Neural progenitor cell (in vitro differentiated cells): ENCODE results near the gene HS3ST4. TPM values are rescaled to one million over a fixed set of nuclear protein-coding genes. Genes with fewer than 3 reads are reported as not detected.
"Not testable (repeated sequence)": the region's sequence is repeated elsewhere in the genome, so short reads cannot be mapped to it uniquely, and the experiment has no call there.

Experiments
- DNase-seq: peaks from one replicate; pipeline ENCODE4 v3.0.0-alpha.2; 2016; ENCODE audit warnings: low spot score
- H2AFZ ChIP-seq: fragments of 200-600 bp; sonication (generic); replicated peaks from 2 replicates; pipeline ENCODE4 v1.6.1; 2016; ENCODE audit warnings: antibody characterized with exemption
- H3F3A ChIP-seq: fragments of 200-600 bp; sonication (generic); 2 replicates; pipeline ENCODE4 v1.6.1; 2016; ENCODE audit warnings: antibody characterized with exemption, low read depth
- H3K27ac ChIP-seq: fragments of 200-600 bp; sonication (generic); 2 replicates; pipeline ENCODE4 v1.5.1; 2016; ENCODE audit warnings: mild to moderate bottlenecking
- H3K27me3 ChIP-seq: fragments of 200-600 bp; sonication (generic); 2 replicates; pipeline ENCODE4 v1.6.1; 2016; ENCODE audit warnings: mild to moderate bottlenecking, moderate library complexity
- H3K36me3 ChIP-seq: fragments of 200-600 bp; sonication (generic); 2 replicates; pipeline ENCODE4 v1.5.1; 2016
- H3K4me1 ChIP-seq: fragments of 200-600 bp; sonication (generic); 2 replicates; pipeline ENCODE4 v1.6.1; 2016; ENCODE audit warnings: mixed run types
- H3K4me2 ChIP-seq: fragments of 200-600 bp; sonication (generic); 2 replicates; pipeline ENCODE4 v1.6.1; 2016
- H3K4me3 ChIP-seq: fragments of 200-600 bp; sonication (generic); 2 replicates; pipeline ENCODE4 v1.5.1; 2016
- H3K79me2 ChIP-seq: fragments of 200-600 bp; sonication (generic); 2 replicates; pipeline ENCODE4 v1.6.1; 2016; ENCODE audit warnings: low read depth
- H3K9ac ChIP-seq: fragments of 200-600 bp; sonication (generic); 2 replicates; pipeline ENCODE4 v1.6.1; 2016
- H3K9me3 ChIP-seq: fragments of 200-600 bp; sonication (generic); 2 replicates; pipeline ENCODE4 v1.5.1; 2016; ENCODE audit warnings: low read depth
- H4K20me1 ChIP-seq: fragments of 200-600 bp; sonication (generic); 2 replicates; pipeline ENCODE4 v1.6.1; 2016; ENCODE audit warnings: low read depth
- H3K27ac Mint-ChIP-seq: 3 replicates; pipeline ENCODE4 v1.8.0; 2021; ENCODE audit warnings: mixed read lengths
- H3K27me3 Mint-ChIP-seq: 2 replicates; pipeline ENCODE4 v1.8.0; 2022; ENCODE audit warnings: low read depth, mild to moderate bottlenecking, inconsistent platforms, moderate library complexity, mixed read lengths; ENCODE audit not compliant: insufficient read depth
- H3K36me3 Mint-ChIP-seq: 3 replicates; pipeline ENCODE4 v1.8.0; 2021; ENCODE audit warnings: mixed read lengths
- H3K4me1 Mint-ChIP-seq: 3 replicates; pipeline ENCODE4 v1.8.0; 2021; ENCODE audit warnings: mixed read lengths
- H3K4me3 Mint-ChIP-seq: 3 replicates; pipeline ENCODE4 v1.8.0; 2021; ENCODE audit warnings: mild to moderate bottlenecking, moderate library complexity, mixed read lengths
- H3K9me3 Mint-ChIP-seq: 3 replicates; pipeline ENCODE4 v1.8.0; 2020; ENCODE audit warnings: mixed read lengths
- CTCF ChIP-seq: fragments of 200-600 bp; sonication (generic); IDR thresholded peaks from 2 replicates; pipeline ENCODE4 v1.5.1; 2017; ENCODE audit warnings: antibody characterized with exemption, mild to moderate bottlenecking
- EZH2 ChIP-seq: fragments of 200-600 bp; sonication (generic); IDR thresholded peaks from 2 replicates; pipeline ENCODE4 v1.6.1; 2017; ENCODE audit warnings: antibody characterized with exemption, mild to moderate bottlenecking, moderate library complexity
- EZH2phosphoT487 ChIP-seq: fragments of 200-600 bp; sonication (generic); IDR thresholded peaks from 2 replicates; pipeline ENCODE4 v1.6.1; 2017; ENCODE audit warnings: antibody characterized with exemption
- total RNA-seq: library from RNA; depleted of rRNA; stranded (reverse); fragments of >200 nt; gene quantifications from 2 replicates; pipeline ENCODE4 v1.2.3, GENCODE V29; 2015; ENCODE audit warnings: low replicate concordance

The HS3ST4 gene
- total RNA-seq, 1 donor from 2014 or later, result 2.5 TPM

- Histone ChIP-seq H4K20me1 (no peaks in the 10 kb centered on the region), H3K4me1 (no peaks in the 10 kb centered on the region), H3K4me3 (no peak overlapping the region), H3K9me3 (no peaks in the 10 kb centered on the region), H3K9ac (no peak overlapping the region), H3K27ac (no peak overlapping the region), H3K79me2 (no peaks in the 10 kb centered on the region), H3K27me3 (no peaks in the 10 kb centered on the region), H2AFZ (no peak overlapping the region), H3K36me3 (no peaks in the 10 kb centered on the region), H3K4me2 (no peak overlapping the region), H3F3A (no peaks in the 10 kb centered on the region)
- H3K4me1 Mint-ChIP-seq, result no peaks in the 10 kb centered on the region
- no peaks in the 10 kb centered on the region for H3K36me3 Mint-ChIP-seq
- H3K27ac Mint-ChIP-seq, result no peak overlapping the region
- TF ChIP-seq EZH2phosphoT487 (no peak), EZH2 (no peak), CTCF (no peak)
- no peaks in the 10 kb centered on the region for H3K27me3 Mint-ChIP-seq
- no peaks in the 10 kb centered on the region for H3K9me3 Mint-ChIP-seq
- no peak overlapping the region for H3K4me3 Mint-ChIP-seq
- DNase-seq, result no peak
These were observed 80.2 kb downstream of the HS3ST4 start for GRCh38 chr16:25771812-25772568.

GRCh38 chr16:25776214-25776613 lies 84.5 kb downstream of the HS3ST4 start:
- H3F3A ChIP-seq, H3K36me3 Mint-ChIP-seq, H3K4me2 ChIP-seq, H3K4me3 ChIP-seq, H3K27me3 ChIP-seq, H3K36me3 ChIP-seq, H3K4me1 Mint-ChIP-seq, H3K27ac ChIP-seq, H3K27me3 Mint-ChIP-seq, H3K79me2 ChIP-seq, H3K4me1 ChIP-seq, H2AFZ ChIP-seq, H3K9me3 Mint-ChIP-seq, H3K27ac Mint-ChIP-seq, H3K9me3 ChIP-seq, H3K4me3 Mint-ChIP-seq, H3K9ac ChIP-seq, H4K20me1 ChIP-seq, DNase-seq: not testable (repeated sequence)

GRCh38 chr16:25783226-25783625 lies 91.5 kb downstream of the HS3ST4 start:
- Histone ChIP-seq H3K27me3 (no peaks in the 10 kb centered on the region), H2AFZ (no peak overlapping the region), H3K9me3 (no peaks in the 10 kb centered on the region), H3K4me2 (peak overlapping the region; percentile 45), H3K4me3 (no peak overlapping the region), H4K20me1 (no peaks in the 10 kb centered on the region), H3K27ac (no peak overlapping the region), H3F3A (no peaks in the 10 kb centered on the region), H3K4me1 (peaks cover 26% of the 10 kb centered on the region), H3K36me3 (no peaks in the 10 kb centered on the region), H3K9ac (no peak overlapping the region), H3K79me2 (no peaks in the 10 kb centered on the region)
- H3K9me3 Mint-ChIP-seq, result no peaks in the 10 kb centered on the region
- H3K27me3 Mint-ChIP-seq, result no peaks in the 10 kb centered on the region
- no peak overlapping the region for H3K27ac Mint-ChIP-seq
- peaks cover 6% of the 10 kb centered on the region for H3K4me1 Mint-ChIP-seq
- H3K36me3 Mint-ChIP-seq, result no peaks in the 10 kb centered on the region
- DNase-seq, result no peak
- TF ChIP-seq EZH2 (no peak), CTCF (no peak), EZH2phosphoT487 (no peak)
- no peak overlapping the region for H3K4me3 Mint-ChIP-seq

GRCh38 chr16:25785361-25785760 lies 93.6 kb downstream of the HS3ST4 start:
- Histone ChIP-seq H4K20me1 (no peaks in the 10 kb centered on the region), H3K9me3 (no peaks in the 10 kb centered on the region), H3K4me3 (no peak overlapping the region), H3K36me3 (no peaks in the 10 kb centered on the region), H3K27ac (no peak overlapping the region), H3K4me2 (no peak overlapping the region), H3F3A (no peaks in the 10 kb centered on the region), H2AFZ (no peak overlapping the region), H3K4me1 (peaks cover 26% of the 10 kb centered on the region), H3K79me2 (no peaks in the 10 kb centered on the region), H3K9ac (no peak overlapping the region), H3K27me3 (no peaks in the 10 kb centered on the region)
- TF ChIP-seq EZH2phosphoT487, result no peak
- TF ChIP-seq CTCF, result no peak
- TF ChIP-seq EZH2, result no peak
- Mint-ChIP-seq H3K9me3 (no peaks in the 10 kb centered on the region), H3K4me1 (peaks cover 6% of the 10 kb centered on the region), H3K27ac (no peak overlapping the region), H3K4me3 (no peak overlapping the region), H3K36me3 (no peaks in the 10 kb centered on the region), H3K27me3 (no peaks in the 10 kb centered on the region)
- DNase-seq, result no peak
